GM12801 (cell line): Measurements from ENCODE around the gene ELP4.

Experiments
- CTCF ChIP-seq: IDR thresholded peaks from one replicate; pipeline ENCODE4 v1.5.1; 2011; ENCODE audit warnings: control low read depth; ENCODE audit not compliant: insufficient read length; ENCODE audit errors: extremely low read depth

The ELP4 gene

GRCh38 chr11:31761636-31762035 is 252.1 kb downstream of the ELP4 start:
- no peak for TF ChIP-seq CTCF

- no peak for TF ChIP-seq CTCF
Measured at GRCh38 chr11:31763296-31763695, 253.7 kb downstream of the ELP4 start.

- TF ChIP-seq CTCF = no peak
Measured at GRCh38 chr11:31764261-31764660, 254.7 kb downstream of the ELP4 start.

- TF ChIP-seq CTCF = no peak
Measured at GRCh38 chr11:31764766-31765165, 255.2 kb downstream of the ELP4 start.

GRCh38 chr11:31767066-31767465 is 257.5 kb downstream of the ELP4 start:
- TF ChIP-seq CTCF = no peak

GRCh38 chr11:31767685-31768084 is 258.1 kb downstream of the ELP4 start:
- no peak for TF ChIP-seq CTCF

- TF ChIP-seq CTCF = no peak
Measured at GRCh38 chr11:31768749-31769640, 259.4 kb downstream of the ELP4 start.
